DMS53 treated with DMSO at 0.1 percent for 48 hours (cell line): ENCODE measurements around the gene SNIP1.
A peak's percentile ranks its signal among the peaks of the same experiment; 100 is the strongest.
"Not testable (repeated sequence)": the region's sequence is repeated elsewhere in the genome, so short reads cannot be mapped to it uniquely, and the experiment has no call there.

ENCODE experiments used
- DNase-seq: peaks from one replicate; lab custom pipeline; 2025; ENCODE audit not compliant: unreplicated experiment; lab: John Stamatoyannopoulos, UW

Gene SNIP1

GRCh38 chr1:37553927-37554808 is at the start of gene SNIP1:
Gene SNIP1, minus strand, starts transcription at chr1:37554293. Its CDS starts 64 bp downstream, at chr1:37554229.
- peak; percentile 91 for DNase-seq

- peak; percentile 3 for DNase-seq
Measured at GRCh38 chr1:37602750-37603694, 48.9 kb upstream of the SNIP1 start.

GRCh38 chr1:37601441-37601840 is 47.3 kb upstream of the SNIP1 start:
- no peak for DNase-seq

- DNase-seq = no peak
Measured at GRCh38 chr1:37599940-37600339, 45.8 kb upstream of the SNIP1 start.

- no peak for DNase-seq
Measured at GRCh38 chr1:37596182-37596667, 42.1 kb upstream of the SNIP1 start.

- DNase-seq = peak; percentile 91
Measured at GRCh38 chr1:37595440-37596181, 41.5 kb upstream of the SNIP1 start, which contains the start of gene GNL2. Gene GNL2, minus strand, starts transcription at chr1:37595937. Its CDS starts 115 bp downstream, at chr1:37595822.

GRCh38 chr1:37593726-37594125 is 39.6 kb upstream of the SNIP1 start:
- no peak for DNase-seq

- DNase-seq = no peak
Measured at GRCh38 chr1:37588939-37589338, 34.8 kb upstream of the SNIP1 start.

- not testable (repeated sequence) for DNase-seq
Measured at GRCh38 chr1:37584544-37584943, 30.5 kb upstream of the SNIP1 start.

- DNase-seq = no peak
Measured at GRCh38 chr1:37575692-37576091, 21.6 kb upstream of the SNIP1 start.

- no peak for DNase-seq
Measured at GRCh38 chr1:37574834-37575480, 20.9 kb upstream of the SNIP1 start.

- DNase-seq = no peak
Measured at GRCh38 chr1:37570528-37571334, 16.6 kb upstream of the SNIP1 start.

GRCh38 chr1:37567023-37567422 is 12.9 kb upstream of the SNIP1 start:
- no peak for DNase-seq

GRCh38 chr1:37564892-37565291 is 10.8 kb upstream of the SNIP1 start:
- no peak for DNase-seq

GRCh38 chr1:37562984-37563383 is 8.9 kb upstream of the SNIP1 start:
- no peak for DNase-seq

- DNase-seq = no peak
Measured at GRCh38 chr1:37561133-37562132, 7.3 kb upstream of the SNIP1 start.

- DNase-seq = no peak
Measured at GRCh38 chr1:37560401-37561132, 6.5 kb upstream of the SNIP1 start.
